HG03196 (cell line): ENCODE results near the gene NELFCD.

Experiments
- ATAC-seq: cut with Tn5 transposase; IDR thresholded peaks from one replicate; pipeline ENCODE4 v1.9.1; 2021; ENCODE audit not compliant: unreplicated experiment

NELFCD gene

DNA sequence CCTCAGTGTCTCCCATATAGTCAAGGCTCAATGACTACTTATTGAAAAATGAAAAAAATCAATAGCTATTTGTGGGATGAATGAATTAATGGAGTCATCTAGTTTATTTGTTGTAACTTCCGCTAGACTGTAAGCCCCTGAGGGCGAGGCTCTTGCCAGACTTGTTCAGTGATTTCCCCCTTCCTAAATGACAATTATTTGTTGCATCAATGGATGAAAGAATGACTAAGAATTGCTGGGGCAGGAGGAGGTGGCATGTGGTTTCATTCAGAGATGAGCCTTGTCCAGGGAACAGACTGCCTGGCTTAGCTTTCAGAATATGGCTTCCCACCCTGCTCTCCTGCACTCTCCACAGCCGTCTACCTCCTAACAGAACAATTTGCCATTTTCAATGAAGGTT, 62.6 kb downstream of the NELFCD start:
- ATAC-seq = no peak

DNA sequence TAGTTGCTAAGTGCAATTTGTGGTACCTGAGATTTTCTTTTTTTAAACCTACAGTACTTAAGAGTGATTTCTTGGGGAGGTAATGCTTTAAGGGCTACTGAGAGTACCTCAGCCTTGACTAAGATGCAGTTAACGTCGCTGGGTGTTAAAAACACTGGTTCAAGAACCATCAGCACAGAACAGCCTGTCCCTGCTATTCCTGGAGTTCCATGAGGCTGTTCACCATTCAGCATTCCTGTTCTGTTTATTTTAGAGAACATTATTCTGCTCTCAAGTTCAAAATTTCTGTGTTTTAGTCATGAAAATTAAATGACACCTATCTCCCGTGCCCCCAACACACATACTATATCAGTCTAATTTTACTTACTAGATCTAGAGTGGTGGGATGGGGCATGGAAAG, 63.2 kb downstream of the NELFCD start:
- ATAC-seq = no peak
